ENCODE measurements around the gene ZNF750.

The ZNF750 gene

DNA sequence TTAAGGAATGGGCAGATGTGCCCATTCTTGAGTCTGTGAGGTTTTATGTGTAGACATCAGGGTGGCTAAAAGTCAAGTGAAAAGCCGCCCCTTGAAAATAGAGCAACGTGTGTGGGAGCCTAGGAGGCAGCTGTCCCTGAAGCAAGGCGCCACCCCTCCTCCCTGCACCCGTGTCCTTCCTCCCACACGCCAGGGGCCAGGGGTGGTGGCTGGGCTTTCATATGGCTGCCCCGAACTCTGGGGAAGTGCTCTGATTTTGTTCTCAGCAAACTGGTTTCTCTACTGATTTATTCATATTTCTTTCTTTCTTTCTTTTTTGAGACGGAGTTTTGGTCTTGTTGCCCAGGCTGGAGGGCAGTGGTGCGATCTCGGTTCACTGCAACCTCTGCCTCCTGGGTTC is 4.7 kb downstream of the ZNF750 start:
- DNase-seq (ENCODE audit: low read depth), result no peak

DNA sequence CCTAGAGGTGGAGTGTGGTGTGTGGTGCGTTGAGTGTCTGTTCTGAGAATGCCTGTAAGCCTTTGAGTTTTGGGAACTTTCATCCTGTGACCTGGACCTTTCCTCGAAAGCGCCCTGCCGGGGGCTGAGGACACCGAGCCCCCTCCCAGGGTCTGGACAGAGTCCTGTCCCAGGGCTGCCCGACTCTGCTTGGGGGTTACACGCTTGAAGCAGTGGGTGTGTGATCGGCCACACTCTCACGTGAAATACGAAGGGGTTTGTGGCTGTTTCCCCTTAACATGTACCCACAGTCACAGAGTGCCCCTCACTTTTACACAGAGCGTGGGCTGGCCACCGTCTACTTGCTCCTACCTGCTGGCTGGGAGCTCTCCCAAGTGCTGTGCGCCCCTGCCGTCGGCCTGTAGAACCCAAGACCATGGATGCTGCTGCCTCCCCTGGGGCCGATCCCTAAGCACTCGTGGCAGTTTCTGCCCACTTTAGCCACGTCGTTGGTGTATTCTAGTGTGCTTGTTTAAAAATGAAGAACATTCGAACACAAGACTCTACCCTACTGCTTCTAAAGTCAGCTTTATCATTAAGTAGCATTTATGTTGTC is 6.8 kb downstream of the ZNF750 start:
- DNase-seq (ENCODE audit: low read depth), result no peak

DNA sequence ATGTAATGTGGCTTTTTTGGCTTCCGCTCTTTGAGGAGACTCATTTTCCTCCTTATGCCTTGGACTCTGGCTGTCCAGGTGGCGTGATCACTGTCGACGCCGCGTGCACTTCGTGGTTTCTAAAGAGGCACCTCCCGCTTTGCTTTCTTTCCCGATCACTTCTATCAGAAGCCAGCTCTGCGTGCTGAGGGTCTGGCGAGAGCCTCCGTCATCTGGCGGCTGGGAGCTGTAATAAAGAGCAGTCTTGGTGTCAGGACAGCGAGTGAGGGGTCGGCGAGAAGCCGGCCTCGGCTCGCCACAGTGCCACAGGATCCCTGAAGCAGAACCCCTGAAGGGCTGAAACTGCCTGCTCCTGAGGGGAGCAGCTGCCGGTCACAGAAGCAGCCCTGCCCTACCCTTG is 7.4 kb downstream of the ZNF750 start:
- no peak for DNase-seq (ENCODE audit: low read depth)

DNA sequence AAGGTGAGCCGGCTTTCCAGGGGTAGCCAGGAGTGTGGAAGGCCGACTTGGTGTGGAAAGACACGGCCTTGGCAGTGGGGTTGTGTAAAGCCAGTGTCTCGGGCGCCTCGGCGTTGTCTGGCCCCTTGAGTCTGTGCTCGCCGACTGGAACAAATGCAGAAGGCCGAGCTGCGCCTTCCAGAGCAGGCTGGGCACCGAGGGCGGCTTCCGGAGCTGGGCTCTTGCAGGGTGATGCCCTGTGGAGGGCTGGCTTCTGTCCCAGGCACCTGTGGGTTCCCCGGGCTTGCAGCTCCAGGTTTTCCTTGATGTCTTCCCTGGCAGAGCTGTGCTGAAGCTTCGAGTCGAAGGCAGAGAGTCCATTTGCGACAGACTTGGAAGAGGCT is 8.0 kb downstream of the ZNF750 start:
- DNase-seq (ENCODE audit: low read depth), result no peak

DNA sequence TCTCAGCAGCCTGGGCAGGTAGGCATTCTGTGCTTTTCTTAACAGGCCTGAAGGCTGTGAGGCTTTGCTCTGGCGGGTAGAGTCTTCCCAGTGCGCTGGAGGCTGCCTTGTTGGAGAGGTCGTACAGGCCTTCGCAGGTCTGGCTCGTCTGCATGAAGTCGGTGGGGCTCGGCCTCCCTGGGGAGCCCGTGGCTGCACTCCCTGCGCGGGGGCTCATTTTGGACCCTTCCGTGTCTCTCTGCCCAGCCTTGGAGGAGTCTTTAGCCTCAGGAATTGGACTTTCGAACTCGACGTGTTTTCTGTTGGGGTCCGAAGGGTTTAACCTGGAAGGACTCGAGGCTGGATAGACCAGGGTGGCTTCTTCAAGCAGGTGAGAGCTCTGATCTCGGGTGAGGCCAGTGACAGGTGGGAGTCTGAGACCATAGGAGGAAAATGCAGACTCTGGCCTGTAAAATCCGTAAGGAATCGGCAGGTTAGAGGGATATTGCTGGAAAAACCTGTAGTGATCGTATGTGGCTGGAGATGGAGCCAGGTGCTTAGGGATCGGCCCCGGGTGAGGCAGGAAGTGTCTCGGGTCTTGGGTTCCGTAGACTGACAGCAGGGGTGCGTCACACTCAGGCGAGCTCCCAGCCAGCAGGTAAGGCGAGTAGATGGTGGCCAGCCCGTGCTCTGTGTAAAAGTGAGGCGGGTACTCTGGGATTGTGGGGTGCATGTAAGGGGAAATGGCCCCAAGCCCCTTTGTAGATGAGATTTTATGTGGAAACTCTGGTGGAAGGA is 8.6 kb downstream of the ZNF750 start:
- DNase-seq (ENCODE audit: low read depth), result no peak

DNA sequence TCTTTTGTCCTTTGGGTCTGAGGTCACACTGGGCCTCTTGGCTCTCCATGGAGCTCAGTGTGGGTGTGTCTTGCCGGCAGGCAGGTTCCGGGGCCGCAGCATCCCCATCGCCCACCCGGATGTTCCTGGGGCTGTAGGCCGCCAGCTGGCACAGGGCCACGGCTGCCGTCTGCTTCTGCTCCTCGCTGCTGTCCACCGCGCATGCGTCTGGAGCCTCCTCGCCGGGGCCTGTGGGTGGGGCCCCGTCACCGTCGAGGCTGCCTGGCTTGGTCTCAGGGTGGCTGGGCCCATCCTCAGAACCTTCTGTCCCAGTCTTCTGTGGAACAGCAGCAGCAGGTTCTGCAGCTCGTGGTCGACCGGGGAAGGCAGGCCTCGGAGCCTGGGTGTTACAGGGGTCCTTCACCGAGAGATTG is 9.6 kb downstream of the ZNF750 start:
- no peak for DNase-seq (ENCODE audit: low read depth)

DNA sequence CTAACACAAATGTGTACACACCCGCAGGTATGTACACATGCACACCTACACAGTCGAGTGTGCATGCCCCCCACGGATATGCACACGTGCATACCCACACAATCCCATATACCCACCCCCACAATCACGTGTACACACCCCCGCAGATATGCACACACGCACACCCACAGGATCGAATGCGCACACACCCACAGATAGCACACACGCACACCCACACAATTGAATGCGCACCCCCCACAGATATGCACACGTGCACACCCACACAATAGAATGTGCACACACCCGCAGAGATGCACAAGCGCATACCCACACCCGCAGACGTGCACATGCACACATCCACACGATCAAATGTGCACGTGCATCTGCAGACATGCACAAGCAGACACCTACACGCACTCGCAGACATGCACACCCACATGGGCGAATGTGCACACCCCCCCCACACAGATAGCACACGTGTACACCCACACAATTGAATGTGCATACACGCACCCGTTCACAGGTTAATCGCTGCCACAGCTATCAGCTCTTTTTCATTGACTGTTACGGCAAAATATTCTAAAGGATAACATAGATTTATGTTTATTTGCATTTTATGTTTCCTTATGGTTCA is 10.8 kb downstream of the ZNF750 start:
- DNase-seq (ENCODE audit: low read depth), result no peak

DNA sequence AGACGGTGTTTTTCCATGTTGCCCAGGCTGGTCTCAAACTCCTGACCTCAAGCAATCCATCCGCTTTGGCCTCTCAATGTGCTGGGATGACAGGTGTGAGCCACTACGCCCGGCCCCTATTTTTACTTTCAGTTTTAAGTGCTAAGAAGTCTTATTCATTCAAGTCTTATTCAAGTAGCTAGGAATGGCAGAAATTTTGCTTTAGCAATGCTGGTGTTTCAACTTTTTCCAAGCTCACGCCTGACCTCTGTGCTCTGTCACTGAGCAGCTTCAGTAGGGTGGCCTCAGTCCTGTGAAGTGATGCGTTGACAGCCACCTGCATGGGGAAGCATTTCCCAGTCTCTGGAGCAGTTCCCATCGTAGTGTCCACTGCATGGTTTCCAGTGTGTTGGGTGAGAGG is 12.9 kb downstream of the ZNF750 start:
- DNase-seq (ENCODE audit: low read depth), result no peak

DNA sequence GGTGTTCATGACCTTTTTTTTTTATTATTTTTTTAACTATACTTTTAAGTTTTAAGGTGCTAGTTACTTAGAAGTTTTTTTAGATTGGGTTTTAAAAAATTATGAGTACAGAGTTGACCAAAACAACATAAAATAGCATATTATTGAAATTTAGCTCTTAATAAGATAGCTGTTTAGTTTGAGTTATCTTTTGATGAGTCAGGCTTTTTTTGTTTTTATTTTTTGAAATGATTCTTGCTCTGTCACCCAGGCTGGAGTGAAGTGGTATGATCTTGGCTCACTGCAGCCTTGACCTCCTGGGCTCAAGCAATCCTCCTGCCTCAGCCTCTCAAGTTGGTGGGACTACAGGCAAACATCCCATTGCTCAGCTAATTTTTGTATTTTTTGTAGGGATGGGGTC is 13.6 kb downstream of the ZNF750 start:
- no peak for DNase-seq (ENCODE audit: low read depth)

DNA sequence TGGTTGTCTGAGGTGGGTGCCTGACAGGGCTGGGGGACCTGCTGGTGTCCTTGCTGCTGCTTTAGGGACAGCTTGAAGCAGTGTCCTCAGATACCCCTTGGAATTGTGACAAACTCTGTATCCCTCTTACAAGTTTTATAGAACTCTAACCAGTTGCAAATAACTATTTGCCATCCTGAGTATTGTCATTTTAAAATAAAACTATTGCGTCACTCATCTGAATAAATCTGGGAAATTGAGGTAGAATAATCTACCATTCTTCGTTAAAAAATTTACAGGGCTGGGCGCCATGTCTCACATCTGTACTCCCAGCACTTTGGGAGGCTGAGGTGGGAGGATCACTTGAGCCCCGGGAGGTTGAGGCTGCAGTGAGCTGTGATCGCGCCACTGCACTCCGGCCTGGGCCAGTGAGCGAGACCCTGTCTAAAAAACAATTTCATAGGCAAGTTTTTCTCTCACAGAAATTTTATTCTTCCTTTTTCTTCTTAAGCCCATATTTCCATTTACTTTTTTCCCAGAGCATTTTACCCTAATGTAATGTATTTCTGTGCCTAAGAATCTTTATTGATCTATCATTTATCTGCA is 14.2 kb downstream of the ZNF750 start:
- DNase-seq (ENCODE audit: low read depth), result no peak

DNA sequence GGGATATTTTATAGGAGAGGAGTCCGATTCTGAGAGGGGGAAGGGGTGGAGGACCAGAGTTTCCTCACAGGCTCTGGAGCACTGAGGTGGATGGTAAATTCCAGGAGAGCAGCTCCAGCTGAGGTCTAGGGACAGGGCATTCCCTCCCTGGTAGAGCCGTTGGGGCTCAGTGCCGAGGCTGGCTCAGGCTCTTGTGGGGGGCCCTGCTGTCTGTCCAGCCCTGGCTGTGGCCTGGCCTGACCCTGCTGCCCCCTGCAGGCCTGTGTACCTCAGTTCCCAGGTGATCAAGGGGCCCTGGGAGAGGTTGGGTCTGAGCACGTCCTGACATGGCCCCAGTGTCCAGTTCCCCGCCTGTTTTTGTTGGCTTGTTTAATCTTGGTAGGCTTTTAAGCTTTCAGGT is 16.8 kb downstream of the ZNF750 start:
- DNase-seq (ENCODE audit: low read depth), result no peak

DNA sequence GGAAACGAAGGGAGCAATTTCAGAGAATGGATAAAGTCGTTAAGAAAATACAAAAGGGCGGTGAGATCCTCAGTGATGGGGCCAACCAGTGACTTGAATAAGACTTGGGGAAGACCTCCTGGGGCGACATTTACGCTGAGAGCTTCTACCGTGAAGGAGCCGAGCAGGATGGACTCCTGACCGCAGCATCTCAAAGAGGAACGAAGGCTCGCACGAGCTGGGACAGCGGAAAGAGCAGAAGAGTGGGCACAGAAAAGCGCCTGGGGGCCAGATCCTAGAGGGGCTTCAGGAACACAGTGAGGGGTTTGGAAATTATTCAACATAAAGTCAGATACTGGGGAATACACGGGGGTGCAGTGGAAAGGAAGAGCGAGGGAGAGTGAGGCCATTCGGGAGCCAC is 17.5 kb downstream of the ZNF750 start:
- no peak for DNase-seq (ENCODE audit: low read depth)

DNA sequence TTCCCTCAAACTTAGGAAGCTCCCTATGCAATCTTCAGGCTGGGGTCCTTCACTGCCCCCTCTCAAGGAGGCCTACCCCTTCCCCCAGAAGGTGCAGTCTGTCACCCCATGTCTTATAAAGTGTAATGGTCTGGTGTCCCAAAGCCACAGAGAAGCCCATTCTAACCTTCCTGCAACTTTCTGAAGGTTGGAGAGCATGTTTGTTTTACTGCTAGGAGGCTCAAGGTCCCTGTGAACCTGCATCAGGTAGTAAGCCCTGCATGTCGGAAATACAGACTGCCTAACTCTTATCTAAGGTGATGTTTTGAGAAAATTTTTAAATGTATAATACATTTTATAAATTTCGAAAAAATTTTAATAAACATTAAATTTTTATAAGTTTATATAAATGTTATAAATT is 18.3 kb downstream of the ZNF750 start:
- no peak for DNase-seq (ENCODE audit: low read depth)

DNA sequence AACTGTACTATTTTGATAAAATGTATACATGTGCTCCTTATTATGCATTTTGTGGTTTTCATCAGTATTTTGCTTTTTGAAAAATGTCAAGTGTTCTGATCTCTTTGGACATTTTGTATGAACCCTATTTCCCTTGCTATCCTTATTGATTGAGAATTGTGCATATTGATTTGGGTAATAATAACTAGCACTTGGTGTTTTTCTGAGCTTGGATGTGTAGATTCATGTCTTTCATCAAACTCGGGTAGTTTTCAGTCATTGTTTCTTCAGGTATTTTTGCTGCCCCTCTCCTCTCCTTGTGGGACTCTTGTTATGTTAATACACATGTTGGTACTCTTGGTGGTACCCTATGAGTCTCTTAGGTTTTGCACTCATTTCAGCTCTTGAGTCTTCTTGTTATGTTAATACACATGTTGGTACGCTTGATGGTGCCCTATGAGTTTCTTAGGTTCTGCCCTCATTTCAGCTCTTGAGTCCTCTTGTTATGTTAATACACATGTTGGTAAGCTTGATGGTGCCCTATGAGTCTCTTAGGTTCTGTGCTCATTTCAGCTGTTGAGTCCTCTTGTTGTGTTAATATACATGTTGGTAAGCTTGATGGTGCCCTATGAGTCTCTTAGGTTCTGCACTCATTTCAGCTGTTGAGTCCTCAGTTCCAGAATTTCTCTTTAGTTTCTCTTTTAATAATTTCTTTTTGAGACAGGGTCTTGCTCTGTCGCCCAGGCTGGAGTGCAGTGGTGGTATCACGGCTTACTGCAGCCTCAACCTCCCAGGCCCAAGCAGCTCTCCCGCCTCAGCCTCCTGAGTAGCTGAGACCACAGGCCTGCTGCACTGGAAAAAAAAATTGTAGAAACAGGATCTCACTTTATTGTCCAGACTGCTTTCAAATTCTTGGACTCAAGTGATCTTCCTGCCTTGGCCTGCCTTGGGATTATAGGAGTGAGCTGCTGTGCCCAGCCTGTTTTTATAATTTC is 19.3 kb downstream of the ZNF750 start:
- no peak for DNase-seq (ENCODE audit: low read depth)

DNA sequence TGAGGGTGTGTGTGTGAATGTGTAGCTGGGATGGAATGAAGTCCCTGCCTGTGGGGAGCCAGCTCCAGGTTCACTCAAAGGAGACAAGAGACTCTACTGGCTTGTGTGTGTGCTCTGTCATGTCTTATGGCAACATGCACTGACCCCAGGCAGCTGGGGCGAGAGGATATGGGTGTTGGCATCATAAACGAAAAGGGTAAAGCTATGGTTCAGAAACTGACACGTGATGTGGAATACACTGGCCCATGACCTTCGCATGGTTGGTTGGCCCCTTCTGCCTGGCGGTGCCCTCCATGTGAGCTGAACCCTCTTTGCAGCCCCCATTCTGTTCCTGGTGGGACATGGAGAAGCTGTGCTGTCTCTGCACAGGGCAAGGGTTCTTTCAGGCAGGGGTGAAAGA is 21.9 kb downstream of the ZNF750 start:
- no peak for DNase-seq (ENCODE audit: low read depth)

DNA sequence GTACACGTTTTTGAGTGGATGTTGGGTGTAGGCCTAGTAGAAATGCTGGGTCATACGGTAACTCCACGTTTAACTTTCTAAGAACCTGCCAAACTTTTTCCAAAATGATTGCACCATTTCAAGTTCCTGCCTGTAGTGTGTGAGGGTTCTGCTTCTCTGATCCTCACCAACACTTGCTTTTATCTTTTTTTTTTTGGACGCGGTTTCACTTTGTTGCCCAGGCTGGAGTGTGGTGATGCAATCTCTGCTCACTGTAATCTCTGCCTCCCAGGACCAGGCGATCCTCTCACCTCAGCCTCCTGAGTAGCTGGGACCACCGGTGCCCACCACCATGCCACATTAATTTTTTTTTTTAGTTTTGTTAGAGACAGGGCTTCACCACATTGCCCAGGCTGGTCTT is 23.5 kb downstream of the ZNF750 start:
- no peak for DNase-seq (ENCODE audit: low read depth)

DNA sequence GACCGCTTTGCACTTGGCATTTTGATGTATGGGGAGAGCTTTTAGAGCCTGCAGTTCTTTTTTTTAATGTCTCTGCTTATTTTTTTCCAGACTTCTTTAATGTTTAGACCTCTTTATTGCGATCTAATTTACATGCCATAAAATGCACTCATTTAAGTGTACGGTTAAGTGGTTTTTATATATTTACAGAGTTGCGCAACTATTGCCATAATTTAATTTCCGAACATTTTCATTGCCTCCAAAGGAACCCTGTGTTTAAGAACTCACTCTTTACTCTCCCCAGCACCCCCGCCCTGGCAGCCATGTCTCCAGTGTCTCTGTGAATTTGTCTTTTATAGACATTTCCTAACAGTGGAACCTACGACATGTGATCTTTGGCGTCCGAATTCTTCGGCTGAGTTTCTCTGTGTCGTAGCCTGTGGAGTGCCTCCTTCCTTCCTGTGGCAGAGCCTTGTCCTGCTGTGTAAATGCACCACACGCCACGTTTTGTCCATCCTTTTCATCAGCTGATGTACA is 24.0 kb downstream of the ZNF750 start:
- no peak for DNase-seq (ENCODE audit: low read depth)

DNA sequence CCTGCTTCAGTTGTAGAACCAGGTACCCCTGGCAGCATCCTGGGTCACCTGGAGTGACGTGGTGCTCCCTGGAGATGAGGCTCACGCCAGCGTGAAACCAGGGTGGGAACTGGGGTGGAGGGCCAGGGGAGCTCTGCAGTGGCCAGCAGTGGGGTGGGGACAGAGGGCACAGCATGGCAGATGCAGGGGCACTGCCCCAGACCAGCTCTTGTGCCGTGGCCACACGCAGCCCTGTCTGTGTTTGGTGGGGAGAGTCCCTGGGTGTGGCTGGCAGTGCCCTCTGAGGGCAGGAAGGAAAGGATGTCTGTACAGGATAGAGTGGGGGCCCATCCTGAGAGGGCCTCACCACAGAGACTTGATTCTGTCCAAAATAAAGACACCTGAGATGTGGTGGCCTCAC is 24.5 kb downstream of the ZNF750 start:
- no peak for DNase-seq (ENCODE audit: low read depth)

DNA sequence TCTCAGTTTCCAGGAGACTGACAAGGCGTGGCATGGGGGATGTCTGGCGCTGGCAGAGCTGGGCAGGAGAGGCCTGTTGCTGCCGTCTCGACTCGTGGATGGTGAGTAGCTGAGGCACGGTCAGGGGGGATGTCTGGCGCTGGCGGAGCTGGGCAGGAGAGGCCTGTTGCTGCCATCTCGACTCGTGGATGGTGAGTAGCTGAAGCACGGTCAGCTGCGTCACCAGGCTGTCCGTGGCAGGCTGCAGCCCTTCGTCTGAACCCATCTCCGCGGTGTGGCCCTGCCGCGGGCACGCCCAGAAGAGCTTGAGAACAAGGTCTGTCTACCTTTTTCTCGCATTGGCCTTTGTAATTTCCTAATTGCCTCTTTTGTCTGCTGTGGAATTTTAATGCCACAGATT is 25.0 kb downstream of the ZNF750 start:
- no peak for DNase-seq (ENCODE audit: low read depth)

DNA sequence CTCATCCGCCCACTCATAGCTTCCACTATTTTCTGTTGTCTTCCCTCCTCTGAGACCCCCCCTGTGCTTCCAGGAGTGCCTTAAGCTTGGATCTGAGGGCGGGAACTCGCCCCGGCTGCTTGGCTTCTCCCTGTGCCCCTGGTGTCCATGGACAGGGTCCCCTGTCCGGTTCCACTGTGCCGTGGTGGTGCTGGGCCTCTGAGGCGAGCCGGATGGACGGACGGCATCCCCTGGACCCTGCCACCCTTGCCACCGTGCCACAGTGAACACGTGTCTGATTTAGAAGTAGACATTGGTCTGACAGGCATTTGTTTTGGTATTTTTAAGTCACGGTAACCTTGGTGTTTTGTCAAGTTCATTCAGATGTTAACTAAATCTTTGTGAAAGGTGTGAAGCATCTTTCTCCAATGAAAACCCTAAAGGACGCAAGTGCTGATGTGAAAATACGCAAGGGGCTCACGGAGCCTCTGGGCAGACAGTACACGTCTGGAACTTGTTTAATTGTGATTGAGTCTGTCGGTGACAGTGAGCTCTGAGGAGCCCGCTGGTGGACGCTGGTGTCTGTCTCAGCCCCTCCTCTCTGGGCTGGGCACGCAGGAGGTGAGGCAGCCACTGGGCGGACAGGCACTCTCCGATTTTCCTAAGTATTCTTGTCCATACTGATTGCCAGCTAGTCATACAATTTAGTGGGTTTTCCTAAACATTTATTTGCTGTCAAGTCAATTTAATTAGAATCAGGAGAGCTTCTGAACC is 26.3 kb downstream of the ZNF750 start:
- no peak for DNase-seq (ENCODE audit: low read depth)

DNA sequence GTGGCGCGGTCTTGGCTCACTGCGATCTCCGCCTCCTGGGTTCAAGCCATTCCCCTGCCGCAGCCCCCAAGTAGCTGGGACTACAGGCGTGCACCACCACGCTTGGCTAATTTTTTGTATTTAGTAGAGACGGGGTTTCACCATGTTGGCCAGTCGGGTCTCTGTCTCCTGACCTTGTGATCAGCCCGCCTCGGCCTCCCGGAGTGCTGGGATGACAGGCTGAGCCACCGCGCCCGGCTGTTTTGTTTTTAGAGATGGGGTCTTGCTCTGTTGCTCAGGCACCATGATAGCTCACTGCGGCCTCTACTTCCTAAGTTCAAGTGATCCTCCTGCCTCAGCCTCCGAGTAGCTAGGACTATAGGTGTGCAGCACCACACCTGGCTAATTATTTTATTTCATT is 27.2 kb downstream of the ZNF750 start:
- no peak for DNase-seq (ENCODE audit: low read depth)
